A549 (cell line): ENCODE measurements around the gene SLX9. TPM values are rescaled to one million over a fixed set of nuclear protein-coding genes. Genes with fewer than 3 reads are reported as not detected.

Experiments
- ATAC-seq, 2 experiments: fragments of 200-7000 bp in 1 of 2; fragments of >200 bp in 1 of 2; cut with Nextera tagmentation in 1 of 2; cut with Tn5 transposase in 1 of 2; 3 replicates each; pipeline versions ENCODE4 v1.8.0 to v1.9.1; 2018 to 2020; ENCODE audit warnings: mild to moderate bottlenecking in 1 of 2, moderate library complexity in 1 of 2
- CTCF ChIA-PET: fragments of 300-600 bp; sonication (Branson Sonifier 250); formaldehyde crosslinking; extraction: SDS; loops from one replicate; lab custom pipeline; 2021; ENCODE audit warnings: antibody characterized with exemption, inconsistent platforms; lab: Yijun Ruan, JAX
- POLR2A ChIA-PET: fragments of 350-600 bp; formaldehyde crosslinking; extraction: SDS; loops from one replicate; lab custom pipeline; 2021; ENCODE audit warnings: antibody characterized with exemption, inconsistent platforms; lab: Yijun Ruan, JAX
- DNase-seq, 2 experiments: peaks; one replicate each; pipeline versions ENCODE4 v3.0.0 to v3.0.0-alpha.2; 2011 to 2016; ENCODE audit warnings: low read depth in 1 of 2, low spot score in 1 of 2
- FAIRE-seq: peaks from 2 replicates; lab custom pipeline; 2011; peaks lifted over from hg19 to GRCh38; lab: Jason Lieb, UNC
- H3K27ac ChIP-seq, 2 experiments: fragments of >200 bp; sonication (Bioruptor Twin); formaldehyde crosslinking; 3 replicates each; pipeline ENCODE4 v1.5.1; 2016 to 2017
- H3K4me1 ChIP-seq: fragments of >200 bp; sonication (Bioruptor Twin); formaldehyde crosslinking; 3 replicates; pipeline ENCODE4 v1.6.1; 2016
- H3K4me2 ChIP-seq: fragments of >200 bp; sonication (Bioruptor Twin); formaldehyde crosslinking; 3 replicates; pipeline ENCODE4 v1.6.1; 2016
- H3K4me3 ChIP-seq: fragments of >200 bp; sonication (Bioruptor Twin); formaldehyde crosslinking; 3 replicates; pipeline ENCODE4 v1.5.1; 2016
- H3K9me3 ChIP-seq: fragments of >200 bp; sonication (Bioruptor Twin); formaldehyde crosslinking; 3 replicates; pipeline ENCODE4 v1.6.1; 2016
- CEBPB ChIP-seq, 2 experiments: fragments of >200 bp in 1 of 2; sonication (Bioruptor Twin) in 1 of 2; formaldehyde crosslinking in 1 of 2; IDR thresholded peaks; 2 replicates each; pipeline ENCODE4 v1.6.1; 2012 to 2016
- CHD4 ChIP-seq: fragments of 200-600 bp; sonication (generic); IDR thresholded peaks from 2 replicates; pipeline ENCODE4 v1.6.1; 2016; ENCODE audit warnings: antibody characterized with exemption, mild to moderate bottlenecking, borderline replicate concordance
- E2F6 ChIP-seq: IDR thresholded peaks from 2 replicates; pipeline ENCODE4 v1.6.1; 2012; ENCODE audit warnings: low read depth, borderline replicate concordance
- EP300 ChIP-seq, 2 experiments: fragments of >200 bp; sonication (Bioruptor Twin); formaldehyde crosslinking; IDR thresholded peaks; 2 replicates in 1 of 2; 3 replicates in 1 of 2; pipeline ENCODE4 v1.6.1; 2016 to 2017
- FOSL2 ChIP-seq, 2 experiments: fragments of 450-650 bp in 1 of 2; fragments of >200 bp in 1 of 2; sonication (Bioruptor Twin) in 1 of 2; formaldehyde crosslinking; IDR thresholded peaks; 2 replicates each; pipeline versions ENCODE4 v1.5.0 to v1.6.1; 2016 to 2020; ENCODE audit warnings: mild to moderate bottlenecking in 1 of 2, moderate library complexity in 1 of 2
- FOXS1 ChIP-seq: fragments of 250-450 bp; sonication (Bioruptor Pico); IDR thresholded peaks from 2 replicates; pipeline ENCODE4 v1.5.0; 2020; ENCODE audit warnings: mild to moderate bottlenecking, moderate library complexity
- GATA3 ChIP-seq: IDR thresholded peaks from 2 replicates; pipeline ENCODE4 v1.6.1; 2012; ENCODE audit warnings: borderline replicate concordance
- HDAC2 ChIP-seq: fragments of 200-600 bp; sonication (generic); IDR thresholded peaks from 2 replicates; pipeline ENCODE4 v1.6.1; 2016
- HEYL ChIP-seq: fragments of 250-450 bp; sonication (Bioruptor Pico); IDR thresholded peaks from 2 replicates; pipeline ENCODE4 v1.8.0; 2021; ENCODE audit warnings: mild to moderate bottlenecking, moderate library complexity
- KDM5A ChIP-seq: fragments of 200-600 bp; sonication (generic); IDR thresholded peaks from 2 replicates; pipeline ENCODE4 v1.6.1; 2016; ENCODE audit warnings: antibody characterized with exemption, mild to moderate bottlenecking
- MAFK ChIP-seq: fragments of 450-650 bp; IDR thresholded peaks from 2 replicates; pipeline ENCODE4 v1.6.1; 2014; ENCODE audit not compliant: partially characterized antibody
- MAX ChIP-seq: IDR thresholded peaks from 2 replicates; pipeline ENCODE4 v1.6.1; 2012
- NR3C1 ChIP-seq: fragments of >200 bp; sonication (Bioruptor Twin); formaldehyde crosslinking; IDR thresholded peaks from 3 replicates; pipeline ENCODE4 v1.6.1; 2017
- POLR2A ChIP-seq: IDR thresholded peaks from 2 replicates; pipeline ENCODE4 v1.6.1; 2012; ENCODE audit warnings: mild to moderate bottlenecking, low read length
- POLR2AphosphoS2 ChIP-seq: conservative IDR thresholded peaks from 2 replicates; pipeline ENCODE4 v1.6.1; 2012; ENCODE audit warnings: low read length, improper control_type of control experiment, inconsistent platforms
- RAD21 ChIP-seq, 2 experiments: fragments of >200 bp in 1 of 2; sonication (Bioruptor Twin) in 1 of 2; formaldehyde crosslinking in 1 of 2; IDR thresholded peaks in 1 of 2; conservative IDR thresholded peaks in 1 of 2; 2 replicates in 1 of 2; 3 replicates in 1 of 2; pipeline ENCODE4 v1.6.1; 2012 to 2018; ENCODE audit warnings: inconsistent platforms in 1 of 2
- RARB ChIP-seq: fragments of 250-450 bp; sonication (Bioruptor Pico); IDR thresholded peaks from 2 replicates; pipeline ENCODE4 v1.8.0; 2021; ENCODE audit warnings: mild to moderate bottlenecking, moderate library complexity
- RCOR1 ChIP-seq: fragments of 150-350 bp; IDR thresholded peaks from 2 replicates; pipeline ENCODE4 v1.6.1; 2014; ENCODE audit warnings: antibody characterized with exemption, low read length, low read depth
- RFX5 ChIP-seq: fragments of 450-650 bp; IDR thresholded peaks from 2 replicates; pipeline ENCODE4 v1.7.1; 2014; ENCODE audit warnings: antibody characterized with exemption, mild to moderate bottlenecking, moderate library complexity
- RNF2 ChIP-seq: fragments of 200-600 bp; sonication (generic); IDR thresholded peaks from 2 replicates; pipeline ENCODE4 v1.6.1; 2016; ENCODE audit warnings: low read depth, mild to moderate bottlenecking, antibody characterized with exemption, moderate library complexity, borderline replicate concordance
- SMC3 ChIP-seq: fragments of >200 bp; sonication (Bioruptor Twin); formaldehyde crosslinking; IDR thresholded peaks from 3 replicates; pipeline ENCODE4 v1.6.1; 2018; ENCODE audit warnings: inconsistent platforms
- TFCP2L1 ChIP-seq: fragments of 250-450 bp; sonication (Bioruptor Pico); IDR thresholded peaks from 2 replicates; pipeline ENCODE4 v1.5.0; 2021; ENCODE audit warnings: mild to moderate bottlenecking
- ZNF302 ChIP-seq: fragments of 250-450 bp; sonication (Bioruptor Pico); IDR thresholded peaks from 2 replicates; pipeline ENCODE4 v1.9.0; 2021; ENCODE audit warnings: inconsistent platforms, mild to moderate bottlenecking, moderate library complexity
- WGBS: methylation state at CpG from one replicate; pipeline ENCODE4 v1.1.6; 2017; ENCODE audit errors: missing lambda C conversion rate; 5-methylcytosine and 5-hydroxymethylcytosine counted together
- polyA plus RNA-seq, 4 experiments: library from polyadenylated mRNA; depleted of rRNA in 3 of 4; stranded (reverse); fragments of >200 nt; fragmentation: RNase III in 1 of 4; extraction: RNeasy Plus Mini Kit Qiagen cat#74134 plus additional on column Dnase treatment in 1 of 4; gene quantifications; 2 replicates in 3 of 4; 3 replicates in 1 of 4; pipeline ENCODE4 v1.2.3, GENCODE V29; 2011 to 2017
- TF ChIP-seq, protein P1 (sequence below): fragments of >200 bp; sonication (Bioruptor Twin); formaldehyde crosslinking; IDR thresholded peaks from 3 replicates; pipeline ENCODE4 v1.5.1; 2016

The SLX9 gene
- polyA plus RNA-seq, 2 of the 4 experiments (the other 2 are of a cell fraction) = 26.9 to 40.6 TPM

DNA sequence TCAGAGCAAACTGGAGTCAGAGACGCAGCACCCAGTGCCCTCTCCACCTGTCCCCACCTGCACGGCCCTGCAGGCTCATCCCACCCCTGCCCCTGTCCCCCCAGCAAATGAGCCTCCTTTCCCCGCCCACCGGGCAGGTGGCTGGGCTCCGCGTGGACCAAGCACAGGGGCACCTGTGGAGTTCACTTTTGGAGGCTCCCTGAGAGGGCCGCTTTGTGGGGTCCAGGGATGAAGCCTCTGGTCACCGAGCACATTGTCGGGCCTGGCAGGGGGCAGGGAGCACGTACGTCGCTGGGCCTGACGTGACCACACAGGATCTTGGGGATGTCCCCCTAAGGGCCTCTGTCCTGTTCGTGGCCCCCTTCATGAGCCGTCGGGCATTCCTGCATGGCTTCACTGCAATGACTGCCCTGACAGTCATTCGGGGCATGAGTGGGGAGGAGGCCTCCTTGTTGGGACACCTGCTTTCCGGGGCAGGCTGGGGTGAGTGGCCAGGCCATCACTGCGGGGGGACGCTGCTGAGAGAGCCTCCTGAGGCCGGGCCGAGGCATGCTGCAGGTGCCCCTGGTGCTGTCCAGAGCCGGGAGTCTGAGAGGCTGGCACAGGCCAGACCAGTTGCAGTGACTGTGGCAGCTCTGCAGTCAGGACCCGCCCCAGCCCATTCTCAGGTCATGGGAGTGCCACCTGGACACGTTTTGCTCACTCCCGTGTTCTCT, 19.7 kb downstream of the SLX9 start (continued):
- TF ChIP-seq RNF2 (no peak), RCOR1 (no peak), ZNF302 (CRISPR knock-in tag) (no peak), GATA3 (no peak), RFX5 (no peak)

- ATAC-seq = no peak
- 95% methylated on average over 18 of the region's 23 CpGs for WGBS
- Histone ChIP-seq H3K4me2 (no peak overlapping the region), H3K4me3 (no peak overlapping the region), H3K9me3 (no peaks in the 10 kb centered on the region), H3K27ac (no peak overlapping the region), H3K4me1 (no peaks in the 10 kb centered on the region)
- DNase-seq = no peak
- no peak for FAIRE-seq
- ChIA-PET POLR2A (no interaction called here), CTCF (interaction anchor here (5.0 kb wide), 1 partner anchor 11 kb away, joined by 38 read pairs; no protein-coding TSS in a partner anchor)
- TF ChIP-seq FOXS1 (CRISPR knock-in tag) (no peak), MAFK (peak; percentile 73), POLR2AphosphoS2 (no peak), EP300 (IDR thresholded peaks at IDR 0.05) (no peak), NR3C1 (no peak), E2F6 (no peak), TFCP2L1 (CRISPR knock-in tag) (no peak)
These were observed 20.6 kb downstream of the SLX9 start for GRCh38 chr21:44960141-44961092.

DNA sequence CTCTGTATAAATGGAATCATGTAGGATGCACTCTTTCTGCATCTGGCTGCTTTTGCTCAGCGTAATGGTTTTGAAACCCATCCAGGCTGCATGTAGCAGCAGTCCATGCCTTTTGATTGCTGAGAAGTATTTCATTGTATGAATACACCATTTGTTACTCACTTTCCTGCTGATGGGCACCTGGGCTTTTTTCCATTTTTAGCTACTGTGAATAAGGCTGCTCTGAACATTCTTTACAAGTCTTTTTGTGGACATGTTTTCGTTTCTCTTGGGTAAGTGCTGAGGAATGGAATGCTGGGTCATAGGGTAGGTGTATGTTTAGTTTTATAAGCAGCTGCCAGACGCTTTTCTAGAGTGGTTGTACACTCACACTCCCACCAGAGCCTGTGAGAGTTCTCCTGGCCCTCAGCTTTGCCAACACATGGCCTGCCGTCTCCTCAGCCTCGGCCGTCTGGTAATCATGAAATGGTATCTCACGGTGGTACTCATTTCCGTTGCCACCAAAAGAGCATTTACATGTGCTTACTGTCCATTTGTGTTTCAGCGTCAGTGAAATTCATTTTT, 22.7 kb downstream of the SLX9 start:
- no peak for ATAC-seq
- Histone ChIP-seq H3K4me1 (peaks cover 3% of the 10 kb centered on the region; the same call in 2 of the 3 replicates), H3K9me3 (no peaks in the 10 kb centered on the region), H3K27ac (no peak overlapping the region), H3K4me3 (no peak overlapping the region)
- no peak for DNase-seq
- POLR2A ChIA-PET = no interaction called here
- CTCF ChIA-PET = interaction anchor here (1.1 to 5.0 kb wide), 6 partner anchors 9 to 178 kb away, joined by 3 to 38 read pairs (median 4); no protein-coding TSS in a partner anchor
- TF ChIP-seq POLR2AphosphoS2 (no peak), MAX (no peak), EP300 (IDR thresholded peaks at IDR 0.05) (no peak), FOSL2 (IDR thresholded peaks at IDR 0.05) (no peak), FOSL2 (CRISPR knock-in tag; IDR thresholded peaks at IDR 0.05) (no peak), RAD21 (conservative IDR thresholded peaks at IDR 0.05 in 1 of 2, IDR thresholded peaks at IDR 0.05 in 1 of 2) (no peak), KDM5A (no peak), POLR2A (no peak), RCOR1 (no peak), CHD4 (no peak), CEBPB (IDR thresholded peaks at IDR 0.05) (no peak), RARB (no peak), HDAC2 (no peak), HEYL (CRISPR knock-in tag) (no peak), E2F6 (no peak), MAFK (no peak), SMC3 (no peak), ZNF302 (CRISPR knock-in tag) (no peak)
- TF ChIP-seq, protein P1, sequence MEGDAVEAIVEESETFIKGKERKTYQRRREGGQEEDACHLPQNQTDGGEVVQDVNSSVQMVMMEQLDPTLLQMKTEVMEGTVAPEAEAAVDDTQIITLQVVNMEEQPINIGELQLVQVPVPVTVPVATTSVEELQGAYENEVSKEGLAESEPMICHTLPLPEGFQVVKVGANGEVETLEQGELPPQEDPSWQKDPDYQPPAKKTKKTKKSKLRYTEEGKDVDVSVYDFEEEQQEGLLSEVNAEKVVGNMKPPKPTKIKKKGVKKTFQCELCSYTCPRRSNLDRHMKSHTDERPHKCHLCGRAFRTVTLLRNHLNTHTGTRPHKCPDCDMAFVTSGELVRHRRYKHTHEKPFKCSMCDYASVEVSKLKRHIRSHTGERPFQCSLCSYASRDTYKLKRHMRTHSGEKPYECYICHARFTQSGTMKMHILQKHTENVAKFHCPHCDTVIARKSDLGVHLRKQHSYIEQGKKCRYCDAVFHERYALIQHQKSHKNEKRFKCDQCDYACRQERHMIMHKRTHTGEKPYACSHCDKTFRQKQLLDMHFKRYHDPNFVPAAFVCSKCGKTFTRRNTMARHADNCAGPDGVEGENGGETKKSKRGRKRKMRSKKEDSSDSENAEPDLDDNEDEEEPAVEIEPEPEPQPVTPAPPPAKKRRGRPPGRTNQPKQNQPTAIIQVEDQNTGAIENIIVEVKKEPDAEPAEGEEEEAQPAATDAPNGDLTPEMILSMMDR = no peak
- TF ChIP-seq, all 56 proteins: peak for 0
- WGBS = 88% methylated on average over 9 of the region's 9 CpGs
- FAIRE-seq = no peak
- no peak overlapping the region for H3K4me2 ChIP-seq
